ENCODE measurements around the gene SH3PXD2B.
A peak's percentile ranks its signal among the peaks of the same experiment; 100 is the strongest.

SH3PXD2B gene

DNA sequence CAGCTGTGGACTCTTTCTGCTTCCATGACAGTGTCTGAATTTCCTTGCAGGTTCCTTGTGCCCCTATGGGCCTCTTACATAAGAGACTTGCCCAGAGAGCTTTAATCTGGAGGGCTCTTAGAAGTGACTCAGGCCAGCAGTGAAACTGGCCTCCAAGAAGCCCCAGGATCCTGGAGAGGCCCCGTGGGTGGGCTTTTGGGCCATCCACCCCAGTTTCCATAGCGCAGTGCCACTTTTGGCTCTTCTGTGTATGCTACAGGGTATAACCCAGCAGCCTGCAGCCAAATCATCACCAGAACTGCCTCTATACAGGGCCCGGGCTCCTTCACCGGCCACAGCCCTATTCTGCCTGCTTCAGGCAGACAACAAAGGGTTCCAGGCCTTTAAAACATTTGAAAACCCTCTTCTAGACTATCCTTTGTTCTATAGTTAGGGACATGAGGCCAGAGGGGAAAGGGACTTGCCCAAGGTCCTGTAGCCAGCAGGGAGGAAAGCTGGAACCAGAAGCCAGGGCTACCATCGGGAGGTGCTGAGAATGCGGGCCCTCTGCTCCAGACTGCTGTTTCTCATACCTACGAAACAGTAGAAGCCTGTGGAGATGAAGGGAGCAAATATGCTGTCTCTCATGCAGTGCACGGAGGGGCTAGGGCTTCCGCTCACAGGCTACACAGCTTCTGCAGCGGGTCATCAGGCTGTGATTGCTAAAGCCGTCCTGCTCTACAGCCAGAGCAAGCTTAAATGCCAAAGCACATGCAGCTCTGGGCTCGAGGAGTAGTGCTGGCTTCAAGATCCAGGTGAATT is 18.0 kb downstream of the SH3PXD2B start:
- DNase-seq: no peak

DNA sequence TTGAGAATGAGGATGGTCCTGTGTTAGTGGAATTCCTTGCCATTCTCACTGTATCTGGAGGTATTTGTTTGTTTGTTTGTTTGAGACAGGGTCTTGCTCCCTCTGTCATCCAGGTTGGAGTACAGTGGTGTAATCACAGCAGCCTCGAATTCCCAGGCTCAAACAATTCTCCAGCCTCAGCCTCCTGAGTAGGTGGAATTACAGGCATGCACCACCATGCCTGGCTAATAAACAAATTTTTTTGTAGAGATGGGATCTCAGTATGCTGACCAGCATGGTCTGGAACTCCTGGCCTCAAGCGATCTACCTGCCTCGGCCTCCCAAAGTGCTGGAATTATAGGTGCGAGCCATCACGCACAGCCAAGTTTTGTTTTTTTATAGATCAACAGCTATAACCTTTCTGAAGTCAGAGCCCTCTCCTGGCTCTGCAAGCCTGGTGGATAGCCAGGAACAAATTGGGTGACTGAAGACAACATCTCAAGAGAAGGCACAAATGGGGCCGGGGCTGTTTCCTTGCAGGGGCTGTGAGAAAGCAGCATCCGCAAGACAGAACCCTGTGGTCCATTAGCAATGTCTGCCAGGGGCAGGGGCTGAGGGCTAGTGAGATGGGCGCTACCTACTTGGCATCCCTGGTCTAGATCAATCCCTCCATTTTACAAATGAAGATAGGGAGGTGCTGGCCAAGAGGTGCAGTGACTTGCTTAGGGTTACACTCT is 18.8 kb downstream of the SH3PXD2B start:
- no peak for DNase-seq

DNA sequence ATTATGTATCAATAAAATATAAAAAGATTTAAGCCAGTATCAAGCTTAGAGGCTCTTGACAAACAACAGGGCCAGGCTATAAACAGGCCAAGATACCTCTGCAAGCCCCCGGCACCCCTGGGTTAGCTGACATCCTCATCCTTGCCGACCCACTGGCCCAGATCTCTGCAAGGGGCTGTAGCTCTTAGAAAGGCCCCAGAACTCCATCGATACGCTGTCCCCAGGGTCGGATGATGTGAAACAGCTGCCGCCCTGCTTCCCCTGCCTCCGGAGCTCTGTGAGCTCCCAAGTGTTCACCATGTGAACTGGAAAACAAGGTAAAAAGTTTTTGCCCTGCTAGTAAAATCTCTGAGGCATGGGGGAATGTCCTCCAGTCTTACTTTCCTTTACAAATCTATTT is 20.1 kb downstream of the SH3PXD2B start:
- DNase-seq: no peak

DNA sequence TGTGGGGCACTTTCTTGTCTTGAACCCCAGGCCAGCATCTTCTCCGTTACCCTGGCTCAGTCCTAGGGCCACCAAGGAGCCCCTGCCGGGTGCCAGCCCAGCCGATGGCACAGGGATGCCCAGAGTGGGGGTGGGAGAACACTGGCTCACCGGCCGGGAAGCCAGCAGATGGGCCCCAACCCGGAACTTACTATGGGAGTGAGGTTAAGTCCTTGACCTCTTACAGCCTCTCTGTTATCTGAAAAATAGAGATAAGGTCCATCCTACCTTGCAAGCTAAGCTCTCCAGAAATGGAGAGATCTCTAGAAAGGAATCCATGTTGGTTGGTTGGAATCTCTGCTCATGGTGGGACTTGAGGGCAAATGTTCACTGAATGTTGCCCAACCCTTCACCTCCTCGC is 20.8 kb downstream of the SH3PXD2B start:
- no peak for DNase-seq

DNA sequence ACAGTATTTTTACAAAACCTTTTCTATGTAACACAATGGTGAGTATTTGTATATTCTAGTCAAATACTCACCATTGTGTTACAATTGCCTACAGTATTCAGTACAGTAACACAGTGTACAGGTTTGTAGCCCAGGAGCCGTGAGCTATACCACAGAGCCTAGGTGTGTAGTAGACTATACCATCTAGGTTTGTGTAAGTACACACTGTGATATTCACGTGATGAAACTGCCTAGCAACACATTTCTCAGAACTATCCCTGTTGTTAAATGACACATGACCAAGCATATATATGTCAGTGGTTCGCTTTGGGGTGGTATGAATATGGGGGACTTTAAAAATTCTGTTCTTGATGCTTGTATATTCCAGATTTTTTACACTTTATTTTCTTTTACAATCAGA is 21.3 kb downstream of the SH3PXD2B start:
- no peak for DNase-seq

DNA sequence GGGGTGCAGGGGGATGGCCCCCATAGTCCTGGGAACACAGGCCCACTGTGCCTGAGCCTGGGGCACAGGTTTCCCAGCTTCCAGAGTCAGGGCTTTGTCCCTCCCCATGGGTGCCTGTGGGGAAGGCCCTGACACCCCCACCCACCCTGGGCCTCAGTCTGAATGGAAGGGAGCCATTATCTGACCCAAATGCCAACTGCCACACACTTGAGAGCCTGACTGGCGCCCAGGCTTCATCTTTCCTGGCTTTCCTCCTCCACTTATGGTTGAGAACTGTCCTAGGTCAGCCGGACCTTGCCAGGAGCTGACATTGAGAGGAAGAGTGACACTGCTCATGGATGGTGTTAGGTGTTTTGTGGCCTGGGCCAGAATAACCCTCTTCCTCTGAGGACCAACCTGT is 24.0 kb downstream of the SH3PXD2B start:
- no peak for DNase-seq

DNA sequence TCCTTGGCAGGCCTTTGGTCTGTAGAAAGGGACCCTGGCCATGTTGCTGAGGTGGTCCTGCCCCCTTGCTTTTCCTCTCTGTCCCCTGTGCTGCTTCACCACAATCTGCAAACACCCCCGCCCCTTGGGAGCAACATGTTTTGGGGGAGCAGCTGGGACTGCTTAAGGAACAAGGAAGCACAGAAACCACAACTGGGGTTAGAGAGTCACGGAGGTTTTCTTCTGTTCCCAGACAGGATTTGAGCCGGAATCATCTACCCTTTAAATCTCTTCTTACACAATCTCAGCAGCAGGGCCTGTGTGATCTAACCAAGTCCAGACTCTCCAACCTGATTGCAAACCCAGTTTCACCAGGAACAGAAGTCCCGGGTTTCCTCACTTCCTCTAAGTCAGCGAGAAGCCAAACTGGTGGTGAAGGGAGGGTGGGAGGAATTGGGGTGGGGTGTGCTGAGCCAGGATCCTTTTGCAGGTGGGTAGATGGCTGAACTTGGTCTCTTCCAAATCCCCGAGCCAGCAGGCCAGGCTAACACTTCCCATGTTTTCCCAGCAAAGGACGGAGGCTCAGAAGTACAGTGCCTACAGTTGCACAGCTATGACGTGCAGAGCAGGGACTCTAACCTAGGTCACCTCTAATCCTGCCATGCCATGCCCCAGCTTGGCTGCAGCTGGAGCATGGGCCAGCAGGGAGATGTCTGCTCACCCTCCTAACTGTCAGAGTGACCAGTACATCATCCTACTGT is 25.0 kb downstream of the SH3PXD2B start:
- DNase-seq: peak; percentile 97

DNA sequence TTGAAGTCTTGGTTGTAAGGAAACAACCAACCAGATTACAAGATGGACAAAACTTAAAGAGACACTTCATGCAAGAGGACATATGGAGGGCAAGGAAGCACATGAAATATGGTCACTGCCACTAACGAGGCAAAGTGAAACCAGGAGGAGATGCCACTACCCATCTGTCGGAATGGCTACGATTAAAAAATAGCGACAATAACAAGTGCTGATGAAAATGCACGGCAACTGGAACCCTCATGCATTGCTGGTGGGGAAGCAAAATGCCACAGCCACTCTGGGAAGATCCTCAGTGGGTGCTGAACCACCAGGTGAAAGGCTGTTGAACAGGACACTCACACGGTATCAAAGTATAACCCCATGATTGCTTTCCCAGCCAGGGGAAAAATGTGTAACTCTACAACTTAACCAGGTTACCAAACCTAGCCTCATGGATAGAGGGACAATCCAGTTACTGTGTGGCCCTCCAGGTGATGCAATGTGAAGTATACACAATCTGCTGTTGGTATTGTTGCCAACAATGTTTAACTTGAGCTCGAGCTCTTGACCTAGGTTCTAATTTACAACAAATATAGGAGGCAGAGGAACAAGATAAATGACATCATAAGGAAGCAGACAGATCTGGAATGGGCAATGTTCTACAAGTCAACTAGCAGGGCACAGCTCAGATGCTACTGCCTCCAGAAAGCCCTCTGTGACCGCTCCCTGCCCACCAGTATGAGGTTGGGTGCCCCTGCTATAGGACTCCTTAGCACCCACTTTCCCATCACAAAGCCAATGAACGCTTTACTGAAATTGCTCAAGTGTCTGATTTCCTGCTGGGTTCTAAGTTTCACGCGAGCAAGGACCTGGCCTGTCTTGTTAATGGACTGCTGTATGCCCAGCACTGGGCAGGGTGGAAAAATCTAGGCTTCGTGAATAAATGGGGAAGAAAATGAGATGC is 25.8 kb downstream of the SH3PXD2B start:
- peak; percentile 51 for DNase-seq

DNA sequence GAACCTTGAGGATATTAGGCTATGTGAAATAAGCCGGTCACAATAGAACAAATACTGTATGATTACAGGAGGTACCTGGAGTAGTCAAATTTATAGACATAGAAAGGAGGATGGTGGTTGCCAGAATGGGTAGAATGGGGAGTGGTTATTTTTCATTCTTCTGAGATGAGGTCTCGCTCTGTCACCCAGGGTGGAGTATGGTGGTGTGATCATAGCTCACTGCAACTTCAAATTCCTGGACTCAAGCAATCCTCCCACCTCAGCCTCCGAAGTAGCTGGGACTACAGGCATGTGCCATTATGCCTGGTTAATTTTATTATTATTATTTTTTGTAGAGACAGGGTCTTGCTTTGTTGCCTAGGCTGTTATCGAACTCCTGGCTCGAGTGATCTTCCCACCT is 27.1 kb downstream of the SH3PXD2B start:
- no peak for DNase-seq

DNA sequence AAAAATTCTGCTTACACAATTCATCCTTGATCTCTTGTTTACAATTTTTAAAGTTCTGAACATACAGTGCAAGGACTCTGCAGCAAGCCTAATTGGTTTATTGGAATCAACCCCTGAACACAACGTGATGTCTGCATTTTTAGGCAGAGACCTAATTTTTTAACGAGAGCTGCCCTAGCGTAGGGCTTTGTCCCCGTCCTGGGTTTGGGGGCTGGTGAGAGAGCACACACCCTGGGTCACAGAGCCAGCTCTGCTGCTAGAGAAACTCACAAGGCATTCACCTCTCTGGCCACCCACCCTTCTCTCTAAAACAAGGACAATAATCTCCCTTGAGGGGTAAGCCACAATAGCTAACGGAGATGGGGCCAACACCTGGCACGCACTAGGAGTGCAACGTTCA is 28.2 kb downstream of the SH3PXD2B start:
- DNase-seq: no peak

DNA sequence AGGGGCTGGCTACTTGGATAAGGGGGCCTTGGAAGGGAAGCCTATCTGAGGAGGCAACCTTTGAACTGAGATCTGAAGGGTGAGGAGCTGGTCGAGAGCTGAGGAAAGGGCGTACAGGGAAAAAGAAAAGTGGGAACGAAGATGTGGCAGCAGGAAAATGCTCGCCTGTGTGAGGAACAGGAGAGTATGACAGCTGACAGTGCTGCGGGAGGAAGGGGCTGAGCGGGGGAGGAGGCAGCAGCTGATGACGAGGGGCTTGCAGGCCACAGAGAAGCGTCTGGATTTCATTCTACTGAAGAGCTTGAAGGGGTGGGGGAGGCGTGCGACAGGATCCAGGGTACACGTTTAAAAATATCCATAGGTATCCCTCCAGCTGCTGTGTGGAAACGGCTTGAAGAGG is 28.9 kb downstream of the SH3PXD2B start:
- DNase-seq: no peak

DNA sequence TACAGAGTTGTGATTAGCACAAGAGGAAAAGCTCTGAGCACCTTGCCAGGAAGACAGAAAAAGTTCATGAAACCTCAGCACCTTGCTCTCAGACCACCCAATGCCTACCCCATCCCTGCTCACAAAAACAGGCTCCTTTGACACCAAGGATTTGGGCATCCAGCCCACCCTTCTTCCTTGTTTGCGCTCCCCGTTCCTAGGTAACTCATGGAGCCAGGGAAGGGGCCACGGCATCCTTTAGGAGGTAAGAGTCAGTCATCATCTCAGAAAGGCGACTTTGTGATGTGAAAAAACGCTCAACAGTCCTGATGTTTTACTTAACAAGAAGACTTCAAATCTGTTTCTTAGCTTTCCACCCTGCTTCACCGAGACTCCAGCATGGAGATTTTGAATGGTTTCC is 29.5 kb downstream of the SH3PXD2B start:
- no peak for DNase-seq

DNA sequence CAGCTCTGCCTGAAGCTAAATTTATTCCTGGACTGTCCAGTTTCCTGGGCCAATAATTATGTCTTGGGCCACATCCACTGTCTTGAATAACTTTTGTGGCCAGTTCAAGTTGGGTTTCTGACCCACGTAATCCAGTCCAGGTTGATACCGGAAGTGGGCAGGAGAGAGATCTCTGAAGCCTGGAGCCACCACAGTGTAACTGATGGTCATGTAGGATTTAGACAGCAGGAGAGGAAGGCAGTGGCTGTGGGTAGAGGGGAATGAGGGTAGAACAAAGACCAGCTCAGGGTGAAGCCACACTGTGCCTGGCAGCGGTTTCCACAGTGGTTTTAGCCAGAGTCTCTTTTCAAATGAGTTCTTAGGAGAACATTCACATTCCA is 30.2 kb downstream of the SH3PXD2B start:
- no peak for DNase-seq

DNA sequence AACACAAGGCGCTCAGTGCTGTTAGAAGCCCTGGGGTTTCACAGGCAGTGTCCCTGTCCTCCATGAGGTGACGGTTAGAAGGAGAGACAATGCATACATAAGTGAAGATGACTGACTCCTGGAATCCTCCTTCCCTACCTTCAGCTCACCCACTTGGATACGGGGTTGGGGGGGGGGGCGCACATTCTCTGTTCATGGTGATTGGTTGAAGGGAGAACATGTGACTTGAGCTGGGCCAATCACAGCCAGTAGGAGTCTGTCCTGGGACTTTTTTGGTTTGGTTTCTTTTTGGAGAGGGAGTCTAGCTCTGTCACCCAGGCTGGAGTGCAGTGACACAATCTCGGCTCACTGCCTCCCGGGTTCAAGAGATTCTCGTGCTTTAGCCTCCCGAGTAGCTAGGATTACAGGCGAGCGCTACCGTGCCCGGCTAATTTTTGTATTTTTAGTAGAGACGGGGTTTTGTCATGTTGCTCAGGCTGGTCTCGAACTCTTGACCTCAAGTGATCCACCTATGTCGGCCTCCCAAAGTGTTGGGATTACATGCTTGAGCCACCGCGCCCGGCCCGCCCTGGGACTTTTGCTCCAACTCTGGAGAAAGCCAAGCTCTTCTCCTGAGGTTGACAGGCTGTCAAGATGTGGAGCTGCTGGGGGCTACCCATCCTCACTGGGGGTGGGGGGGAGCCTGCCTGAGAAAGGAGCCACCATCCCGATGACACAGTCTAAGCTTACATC is 30.8 kb downstream of the SH3PXD2B start:
- no peak for DNase-seq

DNA sequence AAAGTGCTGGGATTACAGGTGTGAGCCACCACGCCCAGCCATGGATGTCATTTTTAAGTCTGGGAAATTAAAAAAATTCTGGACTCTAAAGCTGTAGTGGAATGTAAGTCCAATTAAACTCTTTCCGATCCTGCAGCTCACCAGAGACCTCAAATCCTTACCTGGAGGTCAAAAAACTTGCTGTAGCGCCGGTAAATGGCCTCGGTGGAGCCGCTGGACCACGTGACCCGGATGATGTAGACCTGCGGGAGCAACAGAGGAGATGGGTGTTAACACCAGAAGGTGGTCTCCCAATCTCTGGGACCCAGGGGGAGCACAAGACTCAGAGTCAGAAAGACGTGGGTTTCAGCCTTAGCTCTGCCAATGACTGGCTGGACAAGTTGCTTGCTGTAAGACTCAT is 32.1 kb downstream of the SH3PXD2B start:
- no peak for DNase-seq

DNA sequence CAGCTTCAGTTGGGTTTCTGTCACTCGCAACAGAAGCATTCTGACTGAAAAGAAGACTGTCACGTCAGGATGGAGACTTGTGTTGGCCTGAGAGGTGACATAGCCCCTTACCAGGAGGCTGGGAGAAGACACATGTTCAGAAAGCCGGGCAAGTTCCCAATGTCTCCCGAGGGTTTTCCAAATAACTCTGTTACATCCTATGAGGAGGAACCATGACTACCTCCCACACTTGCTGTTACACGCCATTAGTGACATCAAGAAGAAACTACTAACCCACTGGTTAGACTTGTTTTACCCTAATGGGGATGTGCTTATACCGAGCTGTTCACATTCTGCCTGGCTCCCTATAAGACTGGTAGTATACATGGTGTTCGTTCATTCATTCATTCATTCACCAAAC is 33.3 kb downstream of the SH3PXD2B start:
- peak; percentile 26 for DNase-seq

DNA sequence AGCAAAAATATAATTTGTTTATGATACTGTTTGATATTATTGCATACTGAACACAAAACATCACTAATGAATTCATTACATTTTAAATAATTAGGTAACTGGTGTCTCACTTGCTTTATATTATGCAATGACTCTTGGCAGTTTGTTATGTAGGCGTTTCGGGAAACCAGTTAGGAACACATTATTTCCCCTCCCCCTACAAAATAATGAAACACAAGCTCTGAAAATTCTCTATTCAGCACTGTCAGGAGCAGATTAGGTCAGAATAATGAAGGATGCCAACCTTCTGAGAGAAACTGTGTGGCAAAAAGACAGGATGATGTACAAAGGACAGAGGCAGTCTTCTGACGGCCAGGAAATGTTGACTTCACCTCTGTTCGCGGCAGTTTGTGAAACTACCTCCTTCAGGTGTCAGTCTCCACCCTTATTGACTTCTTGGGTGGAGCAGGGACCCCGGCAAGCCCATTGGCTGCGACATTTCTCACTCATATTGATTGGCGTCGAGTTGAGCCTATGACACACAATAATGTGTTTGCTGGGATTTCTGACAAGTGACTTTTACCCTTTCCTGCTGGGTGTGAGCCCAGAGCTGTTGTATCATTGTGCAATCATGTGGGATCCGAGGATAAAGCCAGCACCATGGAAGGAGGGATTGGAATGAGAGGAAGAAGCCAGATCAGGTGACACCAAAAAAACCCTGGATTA is 33.9 kb downstream of the SH3PXD2B start:
- peak; percentile 88 for DNase-seq

DNA sequence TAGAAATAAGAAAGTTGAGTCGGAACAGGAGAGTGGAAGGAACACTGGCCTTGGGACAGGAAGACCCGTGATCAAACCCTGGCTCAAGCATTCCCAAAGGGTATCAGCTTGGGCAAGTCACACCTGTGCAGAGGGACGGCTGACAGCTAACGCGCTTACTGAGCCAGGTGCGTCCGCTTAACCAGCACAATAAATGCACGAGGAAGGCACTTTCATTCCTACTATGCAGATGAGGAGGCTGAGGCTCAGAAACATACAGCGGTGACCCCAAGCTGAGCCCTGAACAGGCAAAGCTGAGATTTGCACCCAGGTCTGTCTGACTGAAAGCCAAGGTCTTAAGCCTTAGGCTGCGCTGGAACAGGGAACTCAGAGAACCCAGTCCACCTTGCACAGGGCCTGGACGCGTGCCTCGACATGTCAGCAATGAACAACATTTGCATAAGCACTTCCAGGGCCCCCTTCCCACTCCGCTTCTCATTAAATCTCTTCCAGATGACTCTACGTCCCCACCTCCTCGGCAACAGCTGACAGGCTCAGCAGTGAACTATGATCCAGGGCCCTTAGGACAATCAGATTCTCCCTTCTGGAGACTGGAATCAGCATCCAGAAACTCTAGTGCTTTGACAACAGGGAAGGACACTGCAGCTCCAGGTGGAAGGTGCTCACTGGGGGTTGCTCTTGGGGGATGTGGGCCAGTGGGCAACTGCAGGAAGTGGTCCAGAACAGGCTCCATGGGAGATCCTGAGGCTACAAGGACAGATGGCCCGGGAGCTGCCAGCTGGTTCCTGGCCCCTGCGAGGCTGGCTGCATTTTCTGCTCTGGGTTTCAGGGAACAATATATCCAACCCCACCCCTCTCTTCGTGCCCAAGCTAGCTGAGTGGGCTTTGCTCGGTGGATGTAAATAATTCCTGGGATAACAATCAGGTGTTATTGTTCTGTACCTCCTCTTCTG is 35.2 kb downstream of the SH3PXD2B start:
- no peak for DNase-seq

DNA sequence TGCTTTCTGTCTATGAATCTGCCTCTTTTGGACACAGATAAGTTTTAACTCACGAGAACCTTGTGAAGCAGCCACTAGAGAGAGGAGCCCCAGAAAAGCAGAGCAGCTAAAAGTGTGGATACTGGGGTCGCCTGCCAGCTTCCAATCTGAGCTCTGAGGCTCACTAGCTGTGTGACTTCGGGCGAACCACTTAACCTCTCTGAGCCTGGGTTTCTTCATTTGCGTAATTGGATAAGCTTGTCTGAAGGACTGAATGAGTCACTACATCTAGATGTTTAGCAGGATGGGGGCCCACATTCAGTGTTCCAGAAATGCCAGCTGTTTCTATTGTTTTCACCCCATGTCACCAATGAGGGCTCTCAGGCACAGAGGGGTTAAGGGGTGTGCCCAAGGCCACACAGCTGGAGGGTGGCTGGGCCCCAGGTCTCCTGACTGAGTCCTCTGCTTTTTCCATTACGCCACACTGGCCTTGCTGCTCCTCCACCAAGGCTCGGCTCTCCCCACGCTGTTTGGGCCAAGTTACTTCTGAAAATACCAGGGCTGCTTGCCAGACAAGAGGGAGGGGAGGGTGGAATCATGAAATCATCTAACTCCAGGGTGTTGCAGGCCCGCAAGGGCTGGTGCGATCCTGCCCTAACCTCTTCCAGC is 36.2 kb downstream of the SH3PXD2B start:
- peak; percentile 96 for DNase-seq

Measured in inflammatory macrophage treated with lipopolysaccharide for 4 hours (primary cell).